GM18909 (cell line): ENCODE data around the gene PML.
"Not testable (repeated sequence)": the region's sequence is repeated elsewhere in the genome, so short reads cannot be mapped to it uniquely, and the experiment has no call there.

Source experiments
- ATAC-seq: cut with Tn5 transposase; IDR thresholded peaks from one replicate; pipeline ENCODE4 v1.9.1; 2021; ENCODE audit warnings: mild to moderate bottlenecking; ENCODE audit not compliant: unreplicated experiment, poor library complexity

Gene PML

GRCh38 chr15:74095610-74096009 is 101.1 kb downstream of the PML start:
- not testable (repeated sequence) for ATAC-seq

GRCh38 chr15:74096753-74097474 is 102.4 kb downstream of the PML start:
- ATAC-seq = not testable (repeated sequence)
